ENCODE measurements around the gene RTP4. TPM values are rescaled to one million over a fixed set of nuclear protein-coding genes. Genes with fewer than 3 reads are reported as not detected.

RTP4 gene
- total and polyA plus RNA-seq, 9 of the 15 experiments (the other 6 are each of a cell fraction or from before 2014, with no cell fraction given) = 0.06 to 0.17 TPM; not detected in 7

DNA sequence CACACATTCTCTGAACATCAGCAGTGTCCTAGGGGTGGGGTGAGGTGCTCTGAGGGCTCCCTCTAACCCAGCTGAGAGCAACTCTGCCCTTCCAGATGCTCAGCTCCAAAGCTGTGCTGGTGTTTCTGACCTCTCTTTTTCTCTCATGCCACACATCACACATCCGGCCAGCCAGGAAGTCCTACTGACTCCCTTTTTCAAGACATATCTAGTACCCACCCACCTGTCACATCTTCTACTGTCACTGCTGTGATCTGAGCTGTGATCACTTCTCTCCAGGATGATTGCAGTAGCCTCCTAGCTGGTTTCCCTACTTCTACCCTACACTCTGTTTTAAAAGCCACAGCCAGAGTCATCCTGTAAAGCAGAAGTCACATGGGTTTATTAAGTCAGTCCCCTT lies 46.4 kb upstream of the RTP4 start:
- 0% methylated on average over 1 of the region's 1 CpG for WGBS (ENCODE audit: insufficient coverage, low coverage, missing lambda C conversion rate)
- Histone ChIP-seq H3K9ac (ENCODE audit: insufficient read depth in 1 of 2, low read depth in 2 of 2, low read length in 2 of 2) (no peak overlapping the region), H4K20me1 (replicated peaks; ENCODE audit: control insufficient read depth, insufficient read depth, low read length) (no peaks in the 10 kb centered on the region), H3K79me2 (ENCODE audit: control insufficient read depth, insufficient read depth, low read length) (no peaks in the 10 kb centered on the region), H3K27ac (ENCODE audit: extremely low read depth, low read depth, low read length) (no peak overlapping the region), H3K4me1 (replicated peaks in 1 of 2; ENCODE audit: control insufficient read depth in 2 of 2, insufficient read depth in 2 of 2, low read length in 2 of 2) (no peaks in the 10 kb centered on the region; a peak in 1 of 5 replicates), H2AFZ (ENCODE audit: low read depth, low read length) (no peak overlapping the region), H3K9me3 (replicated peaks; ENCODE audit: control insufficient read depth, insufficient read depth, low read depth, low read length) (no peaks in the 10 kb centered on the region), H3K36me3 (ENCODE audit: control insufficient read depth, insufficient read depth, low read length) (no peaks in the 10 kb centered on the region), H3K9me1 (ENCODE audit: control insufficient read depth, insufficient read depth, low read length) (no peaks in the 10 kb centered on the region), H3K4me3 (no peak overlapping the region), H3K4me2 (ENCODE audit: insufficient read depth, low read length) (no peak overlapping the region), H3K27me3 (ENCODE audit: control insufficient read depth in 2 of 2, insufficient read depth in 2 of 2, low read length in 2 of 2) (no peaks in the 10 kb centered on the region; a peak in 1 of 5 replicates)
- intact Hi-C loops (cut with micrococcal nuclease) = no loop called here
- no peak for TF ChIP-seq HNRNPK (IDR thresholded peaks at IDR 0.05; ENCODE audit: low read depth, low read length, poor library complexity, severe bottlenecking)
- no peak for TF ChIP-seq SP2 (IDR thresholded peaks at IDR 0.05; ENCODE audit: extremely low read depth, low read depth, low read length, poor library complexity, severe bottlenecking)
- TF ChIP-seq JUNB (CRISPR knock-in tag; conservative IDR thresholded peaks at IDR 0.05) = no peak
- no peak for TF ChIP-seq NUFIP1 (IDR thresholded peaks at IDR 0.05; ENCODE audit: partially characterized antibody)
- TF ChIP-seq TGIF2 (CRISPR knock-in tag; IDR thresholded peaks at IDR 0.05) = no peak
- TF ChIP-seq, protein P1, sequence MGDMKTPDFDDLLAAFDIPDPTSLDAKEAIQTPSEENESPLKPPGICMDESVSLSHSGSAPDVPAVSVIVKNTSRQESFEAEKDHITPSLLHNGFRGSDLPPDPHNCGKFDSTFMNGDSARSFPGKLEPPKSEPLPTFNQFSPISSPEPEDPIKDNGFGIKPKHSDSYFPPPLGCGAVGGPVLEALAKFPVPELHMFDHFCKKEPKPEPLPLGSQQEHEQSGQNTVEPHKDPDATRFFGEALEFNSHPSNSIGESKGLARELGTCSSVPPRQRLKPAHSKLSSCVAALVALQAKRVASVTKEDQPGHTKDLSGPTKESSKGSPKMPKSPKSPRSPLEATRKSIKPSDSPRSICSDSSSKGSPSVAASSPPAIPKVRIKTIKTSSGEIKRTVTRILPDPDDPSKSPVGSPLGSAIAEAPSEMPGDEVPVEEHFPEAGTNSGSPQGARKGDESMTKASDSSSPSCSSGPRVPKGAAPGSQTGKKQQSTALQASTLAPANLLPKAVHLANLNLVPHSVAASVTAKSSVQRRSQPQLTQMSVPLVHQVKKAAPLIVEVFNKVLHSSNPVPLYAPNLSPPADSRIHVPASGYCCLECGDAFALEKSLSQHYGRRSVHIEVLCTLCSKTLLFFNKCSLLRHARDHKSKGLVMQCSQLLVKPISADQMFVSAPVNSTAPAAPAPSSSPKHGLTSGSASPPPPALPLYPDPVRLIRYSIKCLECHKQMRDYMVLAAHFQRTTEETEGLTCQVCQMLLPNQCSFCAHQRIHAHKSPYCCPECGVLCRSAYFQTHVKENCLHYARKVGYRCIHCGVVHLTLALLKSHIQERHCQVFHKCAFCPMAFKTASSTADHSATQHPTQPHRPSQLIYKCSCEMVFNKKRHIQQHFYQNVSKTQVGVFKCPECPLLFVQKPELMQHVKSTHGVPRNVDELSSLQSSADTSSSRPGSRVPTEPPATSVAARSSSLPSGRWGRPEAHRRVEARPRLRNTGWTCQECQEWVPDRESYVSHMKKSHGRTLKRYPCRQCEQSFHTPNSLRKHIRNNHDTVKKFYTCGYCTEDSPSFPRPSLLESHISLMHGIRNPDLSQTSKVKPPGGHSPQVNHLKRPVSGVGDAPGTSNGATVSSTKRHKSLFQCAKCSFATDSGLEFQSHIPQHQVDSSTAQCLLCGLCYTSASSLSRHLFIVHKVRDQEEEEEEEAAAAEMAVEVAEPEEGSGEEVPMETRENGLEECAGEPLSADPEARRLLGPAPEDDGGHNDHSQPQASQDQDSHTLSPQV (IDR thresholded peaks at IDR 0.05) = no peak
- no peak for TF ChIP-seq HDAC8 (tag; IDR thresholded peaks at IDR 0.05)
- no peak for TF ChIP-seq SMARCA5 (IDR thresholded peaks at IDR 0.05)
- TF ChIP-seq, protein P2, sequence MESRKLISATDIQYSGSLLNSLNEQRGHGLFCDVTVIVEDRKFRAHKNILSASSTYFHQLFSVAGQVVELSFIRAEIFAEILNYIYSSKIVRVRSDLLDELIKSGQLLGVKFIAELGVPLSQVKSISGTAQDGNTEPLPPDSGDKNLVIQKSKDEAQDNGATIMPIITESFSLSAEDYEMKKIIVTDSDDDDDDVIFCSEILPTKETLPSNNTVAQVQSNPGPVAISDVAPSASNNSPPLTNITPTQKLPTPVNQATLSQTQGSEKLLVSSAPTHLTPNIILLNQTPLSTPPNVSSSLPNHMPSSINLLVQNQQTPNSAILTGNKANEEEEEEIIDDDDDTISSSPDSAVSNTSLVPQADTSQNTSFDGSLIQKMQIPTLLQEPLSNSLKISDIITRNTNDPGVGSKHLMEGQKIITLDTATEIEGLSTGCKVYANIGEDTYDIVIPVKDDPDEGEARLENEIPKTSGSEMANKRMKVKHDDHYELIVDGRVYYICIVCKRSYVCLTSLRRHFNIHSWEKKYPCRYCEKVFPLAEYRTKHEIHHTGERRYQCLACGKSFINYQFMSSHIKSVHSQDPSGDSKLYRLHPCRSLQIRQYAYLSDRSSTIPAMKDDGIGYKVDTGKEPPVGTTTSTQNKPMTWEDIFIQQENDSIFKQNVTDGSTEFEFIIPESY (CRISPR knock-in tag; IDR thresholded peaks at IDR 0.05) = no peak
- TF ChIP-seq, protein P3, sequence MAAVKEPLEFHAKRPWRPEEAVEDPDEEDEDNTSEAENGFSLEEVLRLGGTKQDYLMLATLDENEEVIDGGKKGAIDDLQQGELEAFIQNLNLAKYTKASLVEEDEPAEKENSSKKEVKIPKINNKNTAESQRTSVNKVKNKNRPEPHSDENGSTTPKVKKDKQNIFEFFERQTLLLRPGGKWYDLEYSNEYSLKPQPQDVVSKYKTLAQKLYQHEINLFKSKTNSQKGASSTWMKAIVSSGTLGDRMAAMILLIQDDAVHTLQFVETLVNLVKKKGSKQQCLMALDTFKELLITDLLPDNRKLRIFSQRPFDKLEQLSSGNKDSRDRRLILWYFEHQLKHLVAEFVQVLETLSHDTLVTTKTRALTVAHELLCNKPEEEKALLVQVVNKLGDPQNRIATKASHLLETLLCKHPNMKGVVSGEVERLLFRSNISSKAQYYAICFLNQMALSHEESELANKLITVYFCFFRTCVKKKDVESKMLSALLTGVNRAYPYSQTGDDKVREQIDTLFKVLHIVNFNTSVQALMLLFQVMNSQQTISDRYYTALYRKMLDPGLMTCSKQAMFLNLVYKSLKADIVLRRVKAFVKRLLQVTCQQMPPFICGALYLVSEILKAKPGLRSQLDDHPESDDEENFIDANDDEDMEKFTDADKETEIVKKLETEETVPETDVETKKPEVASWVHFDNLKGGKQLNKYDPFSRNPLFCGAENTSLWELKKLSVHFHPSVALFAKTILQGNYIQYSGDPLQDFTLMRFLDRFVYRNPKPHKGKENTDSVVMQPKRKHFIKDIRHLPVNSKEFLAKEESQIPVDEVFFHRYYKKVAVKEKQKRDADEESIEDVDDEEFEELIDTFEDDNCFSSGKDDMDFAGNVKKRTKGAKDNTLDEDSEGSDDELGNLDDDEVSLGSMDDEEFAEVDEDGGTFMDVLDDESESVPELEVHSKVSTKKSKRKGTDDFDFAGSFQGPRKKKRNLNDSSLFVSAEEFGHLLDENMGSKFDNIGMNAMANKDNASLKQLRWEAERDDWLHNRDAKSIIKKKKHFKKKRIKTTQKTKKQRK (IDR thresholded peaks at IDR 0.05; ENCODE audit: borderline replicate concordance, low read depth, low read length) = no peak
- DNase-seq (ENCODE audit: extremely low read depth in 1 of 4, low spot score in 3 of 4) = no peak
- FAIRE-seq = no peak
- in situ Hi-C loops (cut with MboI) = no loop called here
- ChIA-PET CTCF (ENCODE audit: low intra/inter-chr PET ratio) (interaction anchor here (6.0 kb wide), 1 partner anchor 357 kb away, joined by 147 read pairs; no protein-coding TSS in a partner anchor), POLR2A (interaction anchor here (1.3 kb wide), 1 partner anchor 14 kb away, joined by 3 read pairs; no protein-coding TSS in a partner anchor)
- no peak for ATAC-seq
- no TSS peak for BruUV-seq (replicated peaks)
